H9 (cell line): ENCODE measurements around the gene ELANE. TPM values are rescaled to one million over a fixed set of nuclear protein-coding genes. Genes with fewer than 3 reads are reported as not detected.

Experiments used
- DNase-seq: peaks from one replicate; pipeline ENCODE4 v3.0.0-alpha.2; 2017
- H2AFZ ChIP-seq: one replicate; pipeline ENCODE4 v1.6.1; 2013; ENCODE audit warnings: mild to moderate bottlenecking, low read length, control low read depth, moderate library complexity
- H2AK5ac ChIP-seq: 2 replicates; pipeline ENCODE4 v1.6.1; 2013; ENCODE audit warnings: low read length, control low read depth, mixed read lengths; ENCODE audit not compliant: insufficient read length
- H2BK120ac ChIP-seq: one replicate; pipeline ENCODE4 v1.6.1; 2013; ENCODE audit warnings: low read depth, mild to moderate bottlenecking, low read length, control low read depth, inconsistent platforms; ENCODE audit not compliant: poor library complexity, severe bottlenecking
- H2BK12ac ChIP-seq: 2 replicates; pipeline ENCODE4 v1.6.1; 2013; ENCODE audit warnings: low read length, control low read depth, mixed read lengths, low read depth; ENCODE audit not compliant: insufficient read length
- H2BK15ac ChIP-seq: 2 replicates; pipeline ENCODE4 v1.6.1; 2013; ENCODE audit warnings: low read depth, low read length, control low read depth
- H2BK20ac ChIP-seq: one replicate; pipeline ENCODE4 v1.6.1; 2013; ENCODE audit warnings: low read depth, mild to moderate bottlenecking, low read length, control low read depth, inconsistent platforms; ENCODE audit not compliant: poor library complexity, severe bottlenecking
- H2BK5ac ChIP-seq: 2 replicates; pipeline ENCODE4 v1.6.1; 2013; ENCODE audit warnings: low read length, control low read depth, mixed read lengths; ENCODE audit not compliant: insufficient read length
- H3K14ac ChIP-seq: 2 replicates; pipeline ENCODE4 v1.6.1; 2013; ENCODE audit warnings: low read length, control low read depth; ENCODE audit not compliant: insufficient read depth
- H3K18ac ChIP-seq: 2 replicates; pipeline ENCODE4 v1.6.1; 2013; ENCODE audit warnings: low read depth, mild to moderate bottlenecking, mixed read lengths, low read length, control low read depth; ENCODE audit not compliant: insufficient read length
- H3K23ac ChIP-seq: 2 replicates; pipeline ENCODE4 v1.6.1; 2013; ENCODE audit warnings: low read length, control low read depth, mixed read lengths, low read depth; ENCODE audit not compliant: insufficient read length
- H3K23me2 ChIP-seq: 2 replicates; pipeline ENCODE4 v1.6.1; 2013; ENCODE audit warnings: low read depth, mild to moderate bottlenecking, mixed read lengths, low read length, control low read depth; ENCODE audit not compliant: insufficient read length, poor library complexity, severe bottlenecking
- H3K27ac ChIP-seq: 2 replicates; pipeline ENCODE4 v1.5.1; 2013; ENCODE audit warnings: low read length, control low read depth, mixed read lengths, low read depth; ENCODE audit not compliant: insufficient read length
- H3K27me3 ChIP-seq: 2 replicates; pipeline ENCODE4 v1.6.1; 2013; ENCODE audit warnings: low read length, control low read depth, inconsistent platforms; ENCODE audit not compliant: insufficient read depth
- H3K4ac ChIP-seq: 2 replicates; pipeline ENCODE4 v1.6.1; 2013; ENCODE audit warnings: low read depth, mild to moderate bottlenecking, control low read depth, inconsistent platforms, low read length, moderate library complexity
- H3K4me1 ChIP-seq: 2 replicates; pipeline ENCODE4 v1.6.1; 2013; ENCODE audit warnings: low read length, control low read depth, inconsistent platforms; ENCODE audit not compliant: insufficient read depth
- H3K4me2 ChIP-seq: 2 replicates; pipeline ENCODE4 v1.6.1; 2013; ENCODE audit warnings: low read length, control low read depth, mixed read lengths; ENCODE audit not compliant: insufficient read length, insufficient read depth
- H3K56ac ChIP-seq: 2 replicates; pipeline ENCODE4 v1.6.1; 2013; ENCODE audit warnings: low read depth, mild to moderate bottlenecking, mixed read lengths, low read length, control low read depth; ENCODE audit not compliant: insufficient read length
- H3K79me1 ChIP-seq: 2 replicates; pipeline ENCODE4 v1.6.1; 2013; ENCODE audit warnings: low read depth, mild to moderate bottlenecking, moderate library complexity, low read length, control low read depth, inconsistent platforms; ENCODE audit not compliant: insufficient read depth, poor library complexity, severe bottlenecking
- H3K79me2 ChIP-seq: 2 replicates; pipeline ENCODE4 v1.6.1; 2013; ENCODE audit warnings: low read length, control low read depth, inconsistent platforms; ENCODE audit not compliant: insufficient read depth
- H3K9ac ChIP-seq: 2 replicates; pipeline ENCODE4 v1.6.1; 2013; ENCODE audit warnings: low read length, control low read depth, mixed read lengths; ENCODE audit not compliant: insufficient read length; ENCODE audit errors: extremely low read depth
- H3K9me3 ChIP-seq: one replicate; pipeline ENCODE4 v1.6.1; 2013; ENCODE audit warnings: low read depth, low read length, inconsistent platforms; ENCODE audit not compliant: control insufficient read depth
- H3T11ph ChIP-seq: one replicate; pipeline ENCODE4 v1.6.1; 2013; ENCODE audit warnings: mild to moderate bottlenecking, low read length, control low read depth, inconsistent platforms
- H4K20me1 ChIP-seq: one replicate; pipeline ENCODE4 v1.6.1; 2013; ENCODE audit not compliant: control insufficient read depth, insufficient read length, insufficient read depth
- H4K5ac ChIP-seq: 2 replicates; pipeline ENCODE4 v1.6.1; 2013; ENCODE audit warnings: low read depth, mild to moderate bottlenecking, mixed read lengths, low read length, control low read depth; ENCODE audit not compliant: insufficient read length
- H4K8ac ChIP-seq: replicated peaks from 2 replicates; pipeline ENCODE4 v1.6.1; 2013; ENCODE audit warnings: low read length, control low read depth, mixed read lengths, low read depth; ENCODE audit not compliant: insufficient read length
- H4K91ac ChIP-seq: 2 replicates; pipeline ENCODE4 v1.6.1; 2013; ENCODE audit warnings: low read depth, mild to moderate bottlenecking, moderate library complexity, mixed read lengths, low read length, control low read depth; ENCODE audit not compliant: insufficient read length
- H3K27ac Mint-ChIP-seq, 3 experiments: 2 replicates in 2 of 3; 3 replicates in 1 of 3; pipeline ENCODE4 v1.8.0; 2020 to 2021; ENCODE audit warnings: mixed read lengths in 3 of 3, mild to moderate bottlenecking in 1 of 3, moderate library complexity in 1 of 3
- H3K27me3 Mint-ChIP-seq: 2 replicates; pipeline ENCODE4 v1.8.0; 2021; ENCODE audit warnings: low read depth, mild to moderate bottlenecking, moderate library complexity, mixed read lengths
- H3K36me3 Mint-ChIP-seq, 3 experiments: 2 replicates in 2 of 3; 3 replicates in 1 of 3; pipeline ENCODE4 v1.8.0; 2020 to 2021; ENCODE audit warnings: low read depth in 3 of 3, mixed read lengths in 3 of 3; ENCODE audit not compliant: insufficient read depth in 1 of 3
- H3K4me1 Mint-ChIP-seq, 2 experiments: 2 replicates each; pipeline ENCODE4 v1.8.0; 2020; ENCODE audit warnings: mixed read lengths in 2 of 2
- H3K4me3 Mint-ChIP-seq, 2 experiments: 2 replicates in 1 of 2; 3 replicates in 1 of 2; pipeline ENCODE4 v1.8.0; 2020 to 2021; ENCODE audit warnings: mild to moderate bottlenecking in 2 of 2, mixed read lengths in 2 of 2, moderate library complexity in 1 of 2
- H3K9me3 Mint-ChIP-seq, 2 experiments: 2 replicates in 1 of 2; 3 replicates in 1 of 2; pipeline ENCODE4 v1.8.0; 2020; ENCODE audit warnings: mild to moderate bottlenecking in 2 of 2, mixed read lengths in 2 of 2, moderate library complexity in 1 of 2
- CTCF ChIP-seq: fragments of 200-600 bp; sonication (generic); conservative IDR thresholded peaks from 3 replicates; pipeline ENCODE4 v1.8.0; 2021; ENCODE audit warnings: antibody characterized with exemption, mild to moderate bottlenecking
- WGBS: extraction: QIAGEN DNeasy Blood & Tissue Kit; methylation state at CpG from one replicate; pipeline ENCODE4 v1.1.7; 2013; ENCODE audit warnings: missing lambda C conversion rate, low lambda C conversion rate, mixed read lengths; ENCODE audit not compliant: insufficient read length; ENCODE audit errors: extremely low coverage; 5-methylcytosine and 5-hydroxymethylcytosine counted together
- total RNA-seq: library from RNA; stranded (reverse); gene quantifications from 2 replicates; pipeline ENCODE4 v1.2.1, GENCODE V29; 2021

ELANE gene
- total RNA-seq, 1 experiment from 2014 or later = not detected

- TF ChIP-seq CTCF = no peak
- no peak overlapping the region for H2BK12ac ChIP-seq
- no peak overlapping the region for H3K56ac ChIP-seq
- H4K91ac ChIP-seq = no peak overlapping the region
- no peaks in the 10 kb centered on the region for H3K23me2 ChIP-seq
- Mint-ChIP-seq H3K27me3 (no peaks in the 10 kb centered on the region; the same call in 1 of the 2 replicates), H3K27ac (no peak overlapping the region), H3K4me1 (peaks cover 0 to 8% of the 10 kb centered on the region in 2 experiments; a peak in 2 of 4 replicates), H3K4me3 (no peak overlapping the region), H3K9me3 (peaks cover 6 to 7% of the 10 kb centered on the region in 2 experiments), H3K36me3 (peaks cover 25 to 54% (median 39%) of the 10 kb centered on the region in 3 experiments)
- H2BK5ac ChIP-seq = no peak overlapping the region
- no peak overlapping the region for H3K9ac ChIP-seq
- H3K4me1 ChIP-seq = no peaks in the 10 kb centered on the region
- peak; percentile 87 for DNase-seq
- H3T11ph ChIP-seq = no peak overlapping the region
- H4K5ac ChIP-seq = no peak overlapping the region
- H2BK120ac ChIP-seq = no peak overlapping the region
- no peak overlapping the region for H3K14ac ChIP-seq
- no peaks in the 10 kb centered on the region for H3K27me3 ChIP-seq
- no peak overlapping the region for H3K4ac ChIP-seq
- no peak overlapping the region for H3K4me2 ChIP-seq
- no peaks in the 10 kb centered on the region for H4K20me1 ChIP-seq
- no peaks in the 10 kb centered on the region for H3K79me2 ChIP-seq
- H3K27ac ChIP-seq = no peak overlapping the region
- H3K9me3 ChIP-seq = no peaks in the 10 kb centered on the region
- H2BK15ac ChIP-seq = no peak overlapping the region
- no peak overlapping the region for H2AK5ac ChIP-seq
- no peak overlapping the region for H2BK20ac ChIP-seq
- no peaks in the 10 kb centered on the region for H3K79me1 ChIP-seq
- no peak overlapping the region for H2AFZ ChIP-seq
- H3K18ac ChIP-seq = no peak overlapping the region
- H3K23ac ChIP-seq = no peak overlapping the region
- H4K8ac ChIP-seq = no peak overlapping the region
- no CpG with 5 or more reads among the region's 13 CpGs for WGBS
These were observed 21.0 kb downstream of the ELANE start for GRCh38 chr19:873084-873483.
